GM12892 (cell line): ENCODE results near the gene ADAMTS5.

Experiments used
- POLR2A ChIP-seq: IDR thresholded peaks from 2 replicates; pipeline ENCODE4 v1.6.1; 2011; ENCODE audit warnings: low read depth, low read length, control low read depth
- POLR2AphosphoS5 ChIP-seq: IDR thresholded peaks from 2 replicates; pipeline ENCODE4 v1.6.1; 2011; ENCODE audit warnings: low read depth, low read length, control low read depth
- TAF1 ChIP-seq: IDR thresholded peaks from 2 replicates; pipeline ENCODE4 v1.6.1; 2011; ENCODE audit warnings: low read depth, mild to moderate bottlenecking, control low read depth, low read length, borderline replicate concordance

- no peak for TF ChIP-seq POLR2A
- TF ChIP-seq POLR2AphosphoS5: no peak
- no peak for TF ChIP-seq TAF1
Observed at GRCh38 chr21:26881504-26882228, 85.2 kb downstream of the ADAMTS5 start.
